ENCODE measurements around the gene CFAP299.

DNA sequence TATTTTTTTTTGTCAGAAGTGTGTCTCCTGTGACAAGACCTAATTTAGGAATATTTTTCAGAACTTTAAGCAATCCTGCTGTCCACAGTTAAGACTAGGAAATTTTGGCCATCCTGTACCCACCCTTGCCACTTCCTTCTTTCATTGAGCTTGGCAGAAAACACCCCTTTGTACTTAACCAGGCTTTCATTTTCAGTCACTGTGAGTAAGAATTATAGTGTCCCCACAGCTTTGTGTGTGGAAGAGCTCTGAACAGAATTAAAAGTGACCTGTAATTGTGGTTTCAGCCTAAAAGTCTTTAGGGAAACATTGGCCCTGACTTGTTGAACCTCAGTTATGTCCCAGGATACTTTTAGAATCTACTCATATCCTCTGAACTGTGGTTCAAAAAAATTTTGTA is 541.3 kb downstream of the CFAP299 start:
- TF ChIP-seq, protein P1, sequence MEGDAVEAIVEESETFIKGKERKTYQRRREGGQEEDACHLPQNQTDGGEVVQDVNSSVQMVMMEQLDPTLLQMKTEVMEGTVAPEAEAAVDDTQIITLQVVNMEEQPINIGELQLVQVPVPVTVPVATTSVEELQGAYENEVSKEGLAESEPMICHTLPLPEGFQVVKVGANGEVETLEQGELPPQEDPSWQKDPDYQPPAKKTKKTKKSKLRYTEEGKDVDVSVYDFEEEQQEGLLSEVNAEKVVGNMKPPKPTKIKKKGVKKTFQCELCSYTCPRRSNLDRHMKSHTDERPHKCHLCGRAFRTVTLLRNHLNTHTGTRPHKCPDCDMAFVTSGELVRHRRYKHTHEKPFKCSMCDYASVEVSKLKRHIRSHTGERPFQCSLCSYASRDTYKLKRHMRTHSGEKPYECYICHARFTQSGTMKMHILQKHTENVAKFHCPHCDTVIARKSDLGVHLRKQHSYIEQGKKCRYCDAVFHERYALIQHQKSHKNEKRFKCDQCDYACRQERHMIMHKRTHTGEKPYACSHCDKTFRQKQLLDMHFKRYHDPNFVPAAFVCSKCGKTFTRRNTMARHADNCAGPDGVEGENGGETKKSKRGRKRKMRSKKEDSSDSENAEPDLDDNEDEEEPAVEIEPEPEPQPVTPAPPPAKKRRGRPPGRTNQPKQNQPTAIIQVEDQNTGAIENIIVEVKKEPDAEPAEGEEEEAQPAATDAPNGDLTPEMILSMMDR (IDR thresholded peaks at IDR 0.05): no peak
- no peak for TF ChIP-seq EZH2 (IDR thresholded peaks at IDR 0.05; ENCODE audit: borderline replicate concordance, insufficient read depth, low read depth, low read length, poor library complexity, severe bottlenecking)
